ENCODE measurements around the gene KLHL6. TPM values are rescaled to one million over a fixed set of nuclear protein-coding genes. Genes with fewer than 3 reads are reported as not detected.

The KLHL6 gene
- total RNA-seq, 2 donors from 2014 or later = 0.33 to 0.40 TPM

GRCh38 chr3:183548262-183548769 is 7.2 kb downstream of the KLHL6 start:
- Mint-ChIP-seq H3K27ac (peak overlapping the region; percentile 84), H3K4me1 (peaks cover 29% of the 10 kb centered on the region)

GRCh38 chr3:183546625-183547024 is 8.9 kb downstream of the KLHL6 start:
- H3K27me3 Mint-ChIP-seq (ENCODE audit: insufficient read depth) = no peaks in the 10 kb centered on the region
- TF ChIP-seq CTCF (conservative IDR thresholded peaks at IDR 0.05) = no peak
- H3K9me3 Mint-ChIP-seq = no peaks in the 10 kb centered on the region
- peaks cover 22% of the 10 kb centered on the region for H3K4me1 Mint-ChIP-seq
- Histone ChIP-seq H3K9me3 (ENCODE audit: control insufficient read depth, low read length) (no peaks in the 10 kb centered on the region), H3K4me1 (ENCODE audit: control insufficient read depth, insufficient read depth, low read length) (no peaks in the 10 kb centered on the region), H3K27me3 (ENCODE audit: control insufficient read depth, insufficient read depth, low read length, poor library complexity, severe bottlenecking) (no peaks in the 10 kb centered on the region), H3K9ac (ENCODE audit: extremely low read depth, low read length, poor library complexity, severe bottlenecking) (no peak overlapping the region), H3K4me3 (ENCODE audit: low read length) (no peak overlapping the region), H3K27ac (ENCODE audit: low read depth, low read length) (no peak overlapping the region), H3K36me3 (ENCODE audit: control insufficient read depth, insufficient read depth, low read length) (no peaks in the 10 kb centered on the region)
- H3K36me3 Mint-ChIP-seq (ENCODE audit: low read depth) = no peaks in the 10 kb centered on the region
- no peak overlapping the region for H3K4me3 Mint-ChIP-seq
- no peak for DNase-seq
- 95% methylated on average over 17 to 19 of the region's 19 CpGs for WGBS, 2 experiments (ENCODE audit: insufficient coverage in 1 of 2, insufficient read length in 1 of 2)
- no peak overlapping the region for H3K27ac Mint-ChIP-seq

More at GRCh38 chr3:183548262-183548769, 7.2 kb downstream of the KLHL6 start:
- no peak for TF ChIP-seq CTCF (conservative IDR thresholded peaks at IDR 0.05)
- Histone ChIP-seq H3K27me3 (ENCODE audit: control insufficient read depth, insufficient read depth, low read length, poor library complexity, severe bottlenecking) (no peaks in the 10 kb centered on the region), H3K4me3 (ENCODE audit: low read length) (no peak overlapping the region), H3K9ac (ENCODE audit: extremely low read depth, low read length, poor library complexity, severe bottlenecking) (no peak overlapping the region), H3K36me3 (ENCODE audit: control insufficient read depth, insufficient read depth, low read length) (no peaks in the 10 kb centered on the region), H3K9me3 (ENCODE audit: control insufficient read depth, low read length) (no peaks in the 10 kb centered on the region), H3K4me1 (ENCODE audit: control insufficient read depth, insufficient read depth, low read length) (peaks cover 7% of the 10 kb centered on the region), H3K27ac (ENCODE audit: low read depth, low read length) (peak overlapping the region; percentile 97)
- WGBS, 2 experiments (ENCODE audit: insufficient coverage in 1 of 2, insufficient read length in 1 of 2) = 67% methylated on average over 2 of the region's 2 CpGs; no CpG with 5 or more reads in 1 of the 2 experiments
- no peak overlapping the region for H3K4me3 Mint-ChIP-seq
- DNase-seq = peak; percentile 89
- no peaks in the 10 kb centered on the region for H3K27me3 Mint-ChIP-seq (ENCODE audit: insufficient read depth)
- H3K36me3 Mint-ChIP-seq (ENCODE audit: low read depth) = no peaks in the 10 kb centered on the region
- no peaks in the 10 kb centered on the region for H3K9me3 Mint-ChIP-seq

- Mint-ChIP-seq H3K4me3 (no peak overlapping the region), H3K27ac (no peak overlapping the region), H3K9me3 (no peaks in the 10 kb centered on the region), H3K36me3 (ENCODE audit: low read depth) (no peaks in the 10 kb centered on the region), H3K27me3 (ENCODE audit: insufficient read depth) (peaks cover 1% of the 10 kb centered on the region), H3K4me1 (peaks cover 22% of the 10 kb centered on the region)
- Histone ChIP-seq H3K4me1 (ENCODE audit: control insufficient read depth, insufficient read depth, low read length) (no peaks in the 10 kb centered on the region), H3K9ac (ENCODE audit: extremely low read depth, low read length, poor library complexity, severe bottlenecking) (no peak overlapping the region), H3K4me3 (ENCODE audit: low read length) (no peak overlapping the region), H3K27me3 (ENCODE audit: control insufficient read depth, insufficient read depth, low read length, poor library complexity, severe bottlenecking) (no peaks in the 10 kb centered on the region), H3K27ac (ENCODE audit: low read depth, low read length) (no peak overlapping the region), H3K9me3 (ENCODE audit: control insufficient read depth, low read length) (no peaks in the 10 kb centered on the region), H3K36me3 (ENCODE audit: control insufficient read depth, insufficient read depth, low read length) (no peaks in the 10 kb centered on the region)
- WGBS, 2 experiments (ENCODE audit: insufficient coverage in 1 of 2, insufficient read length in 1 of 2) = 92% methylated on average over 6 of the region's 6 CpGs
- no peak for TF ChIP-seq CTCF (conservative IDR thresholded peaks at IDR 0.05)
- no peak for DNase-seq
Observed at GRCh38 chr3:183545708-183546107, 9.8 kb downstream of the KLHL6 start.
